ENCODE measurements around the gene TH.

DNA sequence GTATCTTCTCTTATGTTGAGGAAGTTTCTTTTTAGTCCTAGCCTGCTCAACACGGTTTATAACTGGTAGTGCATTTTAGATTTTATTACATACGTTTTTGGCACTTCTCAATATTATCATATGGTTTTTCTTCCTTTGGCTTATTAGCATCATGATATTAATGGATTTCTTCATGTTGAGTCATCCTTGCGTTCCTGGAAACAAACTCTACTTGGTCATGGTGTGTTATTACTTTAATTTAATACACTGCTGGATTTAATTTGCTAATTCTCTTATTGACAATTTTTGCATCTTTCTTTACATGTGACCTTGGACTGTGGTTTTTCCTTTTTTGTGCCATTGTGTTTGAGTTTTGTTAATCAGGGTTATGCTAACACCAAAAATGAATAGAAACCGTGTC, 52.9 kb downstream of the TH start:
- TF ChIP-seq, protein P1, sequence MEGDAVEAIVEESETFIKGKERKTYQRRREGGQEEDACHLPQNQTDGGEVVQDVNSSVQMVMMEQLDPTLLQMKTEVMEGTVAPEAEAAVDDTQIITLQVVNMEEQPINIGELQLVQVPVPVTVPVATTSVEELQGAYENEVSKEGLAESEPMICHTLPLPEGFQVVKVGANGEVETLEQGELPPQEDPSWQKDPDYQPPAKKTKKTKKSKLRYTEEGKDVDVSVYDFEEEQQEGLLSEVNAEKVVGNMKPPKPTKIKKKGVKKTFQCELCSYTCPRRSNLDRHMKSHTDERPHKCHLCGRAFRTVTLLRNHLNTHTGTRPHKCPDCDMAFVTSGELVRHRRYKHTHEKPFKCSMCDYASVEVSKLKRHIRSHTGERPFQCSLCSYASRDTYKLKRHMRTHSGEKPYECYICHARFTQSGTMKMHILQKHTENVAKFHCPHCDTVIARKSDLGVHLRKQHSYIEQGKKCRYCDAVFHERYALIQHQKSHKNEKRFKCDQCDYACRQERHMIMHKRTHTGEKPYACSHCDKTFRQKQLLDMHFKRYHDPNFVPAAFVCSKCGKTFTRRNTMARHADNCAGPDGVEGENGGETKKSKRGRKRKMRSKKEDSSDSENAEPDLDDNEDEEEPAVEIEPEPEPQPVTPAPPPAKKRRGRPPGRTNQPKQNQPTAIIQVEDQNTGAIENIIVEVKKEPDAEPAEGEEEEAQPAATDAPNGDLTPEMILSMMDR (IDR thresholded peaks at IDR 0.05), result no peak
- no peak for TF ChIP-seq POLR2A (IDR thresholded peaks at IDR 0.05)
- TF ChIP-seq EP300 (IDR thresholded peaks at IDR 0.05), result no peak

Measured in ovary (tissue), 3 donors.